Measurements from ENCODE around the gene HNRNPA0.

DNA sequence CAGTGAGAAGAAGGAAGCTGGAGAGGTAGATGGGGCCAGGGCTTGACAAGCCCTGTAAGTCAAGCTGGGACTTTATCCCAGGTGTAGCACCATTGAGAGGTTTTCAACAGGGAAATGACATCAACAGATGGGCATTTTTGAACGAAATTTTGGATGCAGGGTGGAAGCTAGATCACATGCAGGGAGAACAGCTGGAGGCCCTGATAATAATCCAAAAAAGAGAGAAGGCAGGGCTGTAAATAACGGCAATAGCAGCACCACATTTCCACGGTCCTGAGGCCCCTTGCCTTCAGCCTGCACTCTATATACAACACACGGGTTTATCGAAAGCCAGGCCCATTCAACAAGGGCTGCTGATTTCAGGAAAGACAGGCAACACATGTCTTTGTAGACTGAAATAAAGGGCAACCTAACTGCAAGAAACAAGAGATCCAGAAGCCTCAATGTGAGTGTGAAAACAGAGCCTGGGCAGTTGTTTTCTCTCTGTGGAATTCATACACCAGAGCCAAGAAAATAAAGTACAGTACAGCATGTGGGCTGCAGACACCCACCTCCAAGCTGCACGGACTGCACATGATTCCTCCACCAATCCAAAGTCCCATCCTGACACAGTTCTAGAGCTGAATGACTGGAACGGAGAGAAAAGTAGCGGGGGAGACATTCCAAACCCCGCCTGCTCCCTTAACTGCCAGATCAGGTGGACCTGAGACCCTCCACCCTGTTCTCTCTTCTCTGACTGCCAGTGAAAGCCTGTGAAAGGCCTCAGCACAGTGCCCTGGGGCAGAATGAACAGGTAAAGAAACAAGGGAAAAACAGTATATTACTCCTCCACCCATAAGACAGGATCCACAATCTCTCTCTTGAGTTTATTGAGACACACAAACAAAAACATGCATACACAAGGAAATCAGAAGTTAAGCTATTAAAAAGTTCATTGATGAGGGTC lies 54.6 kb downstream of the HNRNPA0 start:
- TF ChIP-seq NFIC (IDR thresholded peaks at IDR 0.05) (no peak), YY1 (IDR thresholded peaks at IDR 0.05; ENCODE audit: low read depth) (no peak), CEBPB (IDR thresholded peaks at IDR 0.05) (no peak), EP300 (IDR thresholded peaks at IDR 0.05; ENCODE audit: borderline replicate concordance) (no peak), TAF1 (IDR thresholded peaks at IDR 0.05; ENCODE audit: low read depth) (no peak)
- TF ChIP-seq, protein P1, sequence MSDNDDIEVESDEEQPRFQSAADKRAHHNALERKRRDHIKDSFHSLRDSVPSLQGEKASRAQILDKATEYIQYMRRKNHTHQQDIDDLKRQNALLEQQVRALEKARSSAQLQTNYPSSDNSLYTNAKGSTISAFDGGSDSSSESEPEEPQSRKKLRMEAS (IDR thresholded peaks at IDR 0.05): no peak
